GM23338 (cell line): ENCODE data around the gene SLC25A15.

Experiments used
- CREB1 ChIP-seq: fragments of 250-450 bp; sonication (Bioruptor Pico); IDR thresholded peaks from 2 replicates; pipeline ENCODE4 v1.5.0; 2020; ENCODE audit warnings: low read depth, mild to moderate bottlenecking, moderate library complexity
- CTCF ChIP-seq, 2 experiments: fragments of 200-600 bp in 1 of 2; sonication (generic) in 1 of 2; conservative IDR thresholded peaks; 2 replicates each; pipeline versions ENCODE4 v1.5.1 to v1.6.1; 2016 to 2017; ENCODE audit warnings: antibody characterized with exemption in 2 of 2, low read depth in 2 of 2, mild to moderate bottlenecking in 2 of 2, moderate library complexity in 1 of 2
- EZH2 ChIP-seq: fragments of 200-600 bp; sonication (generic); IDR thresholded peaks from one replicate; pipeline ENCODE4 v1.8.0; 2017; ENCODE audit warnings: antibody characterized with exemption, mild to moderate bottlenecking, low read depth; ENCODE audit not compliant: unreplicated experiment
- EZH2phosphoT487 ChIP-seq: fragments of 200-600 bp; sonication (generic); IDR thresholded peaks from one replicate; pipeline ENCODE4 v1.8.1; 2018; ENCODE audit warnings: antibody characterized with exemption; ENCODE audit not compliant: unreplicated experiment
- POLR2AphosphoS5 ChIP-seq: IDR thresholded peaks from 2 replicates; pipeline ENCODE4 v1.6.1; 2016; ENCODE audit warnings: antibody characterized with exemption, low read depth
- REST ChIP-seq: IDR thresholded peaks from one replicate; pipeline ENCODE4 v1.6.1; 2018; ENCODE audit warnings: antibody characterized with exemption; ENCODE audit not compliant: unreplicated experiment
- STAT1 ChIP-seq: IDR thresholded peaks from one replicate; pipeline ENCODE4 v1.6.1; 2016; ENCODE audit warnings: antibody characterized with exemption; ENCODE audit not compliant: unreplicated experiment
- ZNF462 ChIP-seq: fragments of 250-450 bp; sonication (Bioruptor Pico); IDR thresholded peaks from 2 replicates; pipeline ENCODE4 v1.5.0; 2020; ENCODE audit warnings: mild to moderate bottlenecking, moderate library complexity

- TF ChIP-seq CTCF (conservative IDR thresholded peaks at IDR 0.05; ENCODE audit: low read depth in 2 of 2): no peak
- TF ChIP-seq POLR2AphosphoS5: peak; percentile 97
- no peak for TF ChIP-seq EZH2phosphoT487
- TF ChIP-seq CREB1 (CRISPR knock-in tag): peak; percentile 74
- TF ChIP-seq EZH2: no peak
- TF ChIP-seq REST: peak; percentile 33
- no peak for TF ChIP-seq STAT1
- TF ChIP-seq ZNF462 (CRISPR knock-in tag): no peak
Observed at GRCh38 chr13:40770934-40771618, 18.3 kb upstream of the SLC25A15 start, which contains the start of gene MRPS31.
